ENCODE measurements around the gene CCL14. TPM values are rescaled to one million over a fixed set of nuclear protein-coding genes. Genes with fewer than 3 reads are reported as not detected.

CCL14 gene
- total and polyA plus RNA-seq, 2 of the 13 experiments (the other 11 are each of a cell fraction or from before 2014, with no cell fraction given), result 1.1 to 1.7 TPM

DNA sequence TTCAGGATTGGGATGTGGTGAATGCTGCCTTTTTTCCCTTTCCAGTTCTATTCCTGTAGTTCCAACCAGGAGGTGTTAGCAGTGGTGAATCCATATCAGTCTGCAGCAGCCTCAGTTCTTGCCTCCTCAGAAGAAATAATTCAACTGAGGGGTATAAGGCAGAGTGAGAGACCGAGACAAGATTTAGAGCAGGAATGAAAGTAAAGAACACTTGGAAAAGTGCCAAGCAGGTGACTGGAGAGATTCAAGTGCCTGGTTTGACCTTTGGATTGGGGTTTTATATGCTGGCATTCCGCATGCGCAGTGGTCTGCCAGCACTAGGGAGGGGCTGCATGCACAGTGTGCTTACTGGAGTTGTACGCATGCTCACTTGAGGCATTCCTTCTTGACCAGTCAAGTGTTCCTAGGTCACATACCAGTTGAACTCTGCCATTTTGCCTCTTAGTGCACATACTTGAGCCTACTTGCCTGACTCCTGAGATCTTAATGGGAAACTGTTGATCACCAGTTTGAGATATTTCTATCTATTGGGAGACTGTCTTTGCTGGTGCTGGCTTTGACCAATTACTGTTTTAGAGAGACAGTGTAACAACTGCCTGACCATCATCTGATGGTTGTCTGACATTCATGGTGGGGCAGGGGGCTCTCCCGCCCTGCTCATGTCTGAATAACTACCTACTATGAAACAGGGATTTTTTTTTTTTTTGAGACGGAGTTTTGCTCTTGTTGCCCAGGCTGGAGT lies 15.5 kb upstream of the CCL14 start (continued):
- TF ChIP-seq, protein P1, sequence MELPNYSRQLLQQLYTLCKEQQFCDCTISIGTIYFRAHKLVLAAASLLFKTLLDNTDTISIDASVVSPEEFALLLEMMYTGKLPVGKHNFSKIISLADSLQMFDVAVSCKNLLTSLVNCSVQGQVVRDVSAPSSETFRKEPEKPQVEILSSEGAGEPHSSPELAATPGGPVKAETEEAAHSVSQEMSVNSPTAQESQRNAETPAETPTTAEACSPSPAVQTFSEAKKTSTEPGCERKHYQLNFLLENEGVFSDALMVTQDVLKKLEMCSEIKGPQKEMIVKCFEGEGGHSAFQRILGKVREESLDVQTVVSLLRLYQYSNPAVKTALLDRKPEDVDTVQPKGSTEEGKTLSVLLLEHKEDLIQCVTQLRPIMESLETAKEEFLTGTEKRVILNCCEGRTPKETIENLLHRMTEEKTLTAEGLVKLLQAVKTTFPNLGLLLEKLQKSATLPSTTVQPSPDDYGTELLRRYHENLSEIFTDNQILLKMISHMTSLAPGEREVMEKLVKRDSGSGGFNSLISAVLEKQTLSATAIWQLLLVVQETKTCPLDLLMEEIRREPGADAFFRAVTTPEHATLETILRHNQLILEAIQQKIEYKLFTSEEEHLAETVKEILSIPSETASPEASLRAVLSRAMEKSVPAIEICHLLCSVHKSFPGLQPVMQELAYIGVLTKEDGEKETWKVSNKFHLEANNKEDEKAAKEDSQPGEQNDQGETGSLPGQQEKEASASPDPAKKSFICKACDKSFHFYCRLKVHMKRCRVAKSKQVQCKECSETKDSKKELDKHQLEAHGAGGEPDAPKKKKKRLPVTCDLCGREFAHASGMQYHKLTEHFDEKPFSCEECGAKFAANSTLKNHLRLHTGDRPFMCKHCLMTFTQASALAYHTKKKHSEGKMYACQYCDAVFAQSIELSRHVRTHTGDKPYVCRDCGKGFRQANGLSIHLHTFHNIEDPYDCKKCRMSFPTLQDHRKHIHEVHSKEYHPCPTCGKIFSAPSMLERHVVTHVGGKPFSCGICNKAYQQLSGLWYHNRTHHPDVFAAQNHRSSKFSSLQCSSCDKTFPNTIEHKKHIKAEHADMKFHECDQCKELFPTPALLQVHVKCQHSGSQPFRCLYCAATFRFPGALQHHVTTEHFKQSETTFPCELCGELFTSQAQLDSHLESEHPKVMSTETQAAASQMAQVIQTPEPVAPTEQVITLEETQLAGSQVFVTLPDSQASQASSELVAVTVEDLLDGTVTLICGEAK (IDR thresholded peaks at IDR 0.05), result no peak
- TF ChIP-seq, protein P1 (CRISPR knock-in tag; IDR thresholded peaks at IDR 0.05), result no peak
- TF ChIP-seq ZNF772 (CRISPR knock-in tag; IDR thresholded peaks at IDR 0.05), result no peak
- TF ChIP-seq ZNF441 (CRISPR knock-in tag; IDR thresholded peaks at IDR 0.05; ENCODE audit: borderline replicate concordance), result no peak
- no peak for TF ChIP-seq MAFK (conservative IDR thresholded peaks at IDR 0.05 in 1 of 2, IDR thresholded peaks at IDR 0.05 in 1 of 2; ENCODE audit: low read length in 2 of 2)
- TF ChIP-seq CBFB (CRISPR knock-in tag; IDR thresholded peaks at IDR 0.05), result no peak
- TF ChIP-seq ZSCAN22 (CRISPR knock-in tag; IDR thresholded peaks at IDR 0.05), result 0 out of 2 replicates have a peak, but pooled peaks have one; percentile 30
- TF ChIP-seq, protein P2, sequence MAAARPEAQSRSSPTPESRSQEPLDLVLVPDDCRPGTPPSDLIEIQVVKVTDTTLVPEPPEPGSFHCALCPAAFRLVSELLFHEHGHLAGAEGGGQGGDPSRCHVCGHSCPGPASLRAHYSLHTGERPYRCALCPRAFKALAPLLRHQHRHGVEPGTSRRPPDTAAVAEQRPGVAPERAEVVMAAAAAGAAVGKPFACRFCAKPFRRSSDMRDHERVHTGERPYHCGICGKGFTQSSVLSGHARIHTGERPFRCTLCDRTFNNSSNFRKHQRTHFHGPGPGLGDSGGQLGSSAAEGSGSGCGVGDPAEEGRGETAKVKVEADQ (CRISPR knock-in tag; IDR thresholded peaks at IDR 0.05; ENCODE audit: borderline replicate concordance), result no peak
- peak; percentile 11; the same call in 1 of the 2 replicates for TF ChIP-seq JUND (CRISPR knock-in tag; IDR thresholded peaks at IDR 0.05)
- TF ChIP-seq MTF1 (CRISPR knock-in tag; IDR thresholded peaks at IDR 0.05), result no peak
- no peak for TF ChIP-seq GFI1 (CRISPR knock-in tag; IDR thresholded peaks at IDR 0.05; ENCODE audit: borderline replicate concordance)
- no peak for TF ChIP-seq ZFYVE20 (CRISPR knock-in tag; IDR thresholded peaks at IDR 0.05; ENCODE audit: borderline replicate concordance, low read depth)
- TF ChIP-seq KDM1A (CRISPR knock-in tag; IDR thresholded peaks at IDR 0.05), result no peak
- TF ChIP-seq KDM5A (IDR thresholded peaks at IDR 0.05; ENCODE audit: borderline replicate concordance, low read length), result no peak
- TF ChIP-seq ZNF709 (CRISPR knock-in tag; IDR thresholded peaks at IDR 0.05), result no peak
- TF ChIP-seq ZNF550 (CRISPR knock-in tag; IDR thresholded peaks at IDR 0.05; ENCODE audit: borderline replicate concordance), result no peak
- 0 out of 2 replicates have a peak, but pooled peaks have one; percentile 54 for TF ChIP-seq RARA (CRISPR knock-in tag; IDR thresholded peaks at IDR 0.05)
- TF ChIP-seq SP1 (IDR thresholded peaks at IDR 0.05), result no peak
- TF ChIP-seq SP1 (CRISPR knock-in tag; IDR thresholded peaks at IDR 0.05), result peak; percentile 67
- TF ChIP-seq KLF15 (CRISPR knock-in tag; IDR thresholded peaks at IDR 0.05; ENCODE audit: borderline replicate concordance), result no peak
